RWPE2 (cell line): ENCODE data around the gene BTBD7.
A peak's percentile ranks its signal among the peaks of the same experiment; 100 is the strongest.

Experiments
- ATAC-seq: fragments of 200-7000 bp; cut with Tn5 transposase; 3 replicates; pipeline ENCODE4 v1.9.1; 2021; ENCODE audit warnings: low read depth
- DNase-seq: peaks from one replicate; pipeline ENCODE4 v3.0.0-alpha.2; 2020; ENCODE audit warnings: low spot score
- H3K27ac ChIP-seq: fragments of 450-650 bp; 2 replicates; pipeline ENCODE4 v1.5.1; 2017; ENCODE audit warnings: mild to moderate bottlenecking; ENCODE audit not compliant: poor library complexity, severe bottlenecking
- H3K27me3 ChIP-seq: fragments of 250-450 bp; sonication (Bioruptor Pico); 2 replicates; pipeline ENCODE4 v1.5.1; 2021; ENCODE audit warnings: mild to moderate bottlenecking, moderate library complexity; ENCODE audit not compliant: insufficient read depth, poor library complexity, severe bottlenecking
- H3K36me3 ChIP-seq: fragments of 250-450 bp; sonication (Bioruptor Pico); 2 replicates; pipeline ENCODE4 v1.5.1; 2020; ENCODE audit warnings: low read depth, mild to moderate bottlenecking, moderate library complexity
- H3K4me1 ChIP-seq: fragments of 250-450 bp; sonication (Bioruptor Pico); 2 replicates; pipeline ENCODE4 v1.5.1; 2021; ENCODE audit warnings: mild to moderate bottlenecking, moderate library complexity; ENCODE audit not compliant: insufficient read depth, poor library complexity, severe bottlenecking
- H3K4me3 ChIP-seq: fragments of 250-450 bp; sonication (Bioruptor Pico); 2 replicates; pipeline ENCODE4 v1.5.1; 2021; ENCODE audit warnings: mild to moderate bottlenecking, moderate library complexity; ENCODE audit not compliant: severe bottlenecking
- H3K9me3 ChIP-seq: fragments of 250-450 bp; sonication (Bioruptor Pico); 2 replicates; pipeline ENCODE4 v1.5.1; 2021; ENCODE audit warnings: mild to moderate bottlenecking, moderate library complexity; ENCODE audit not compliant: severe bottlenecking
- TF ChIP-seq, protein P1 (sequence below): fragments of 450-650 bp; IDR thresholded peaks from one replicate; pipeline ENCODE4 v1.5.1; 2017; ENCODE audit warnings: mild to moderate bottlenecking, moderate library complexity; ENCODE audit not compliant: poor library complexity, severe bottlenecking

Gene BTBD7, protein sequence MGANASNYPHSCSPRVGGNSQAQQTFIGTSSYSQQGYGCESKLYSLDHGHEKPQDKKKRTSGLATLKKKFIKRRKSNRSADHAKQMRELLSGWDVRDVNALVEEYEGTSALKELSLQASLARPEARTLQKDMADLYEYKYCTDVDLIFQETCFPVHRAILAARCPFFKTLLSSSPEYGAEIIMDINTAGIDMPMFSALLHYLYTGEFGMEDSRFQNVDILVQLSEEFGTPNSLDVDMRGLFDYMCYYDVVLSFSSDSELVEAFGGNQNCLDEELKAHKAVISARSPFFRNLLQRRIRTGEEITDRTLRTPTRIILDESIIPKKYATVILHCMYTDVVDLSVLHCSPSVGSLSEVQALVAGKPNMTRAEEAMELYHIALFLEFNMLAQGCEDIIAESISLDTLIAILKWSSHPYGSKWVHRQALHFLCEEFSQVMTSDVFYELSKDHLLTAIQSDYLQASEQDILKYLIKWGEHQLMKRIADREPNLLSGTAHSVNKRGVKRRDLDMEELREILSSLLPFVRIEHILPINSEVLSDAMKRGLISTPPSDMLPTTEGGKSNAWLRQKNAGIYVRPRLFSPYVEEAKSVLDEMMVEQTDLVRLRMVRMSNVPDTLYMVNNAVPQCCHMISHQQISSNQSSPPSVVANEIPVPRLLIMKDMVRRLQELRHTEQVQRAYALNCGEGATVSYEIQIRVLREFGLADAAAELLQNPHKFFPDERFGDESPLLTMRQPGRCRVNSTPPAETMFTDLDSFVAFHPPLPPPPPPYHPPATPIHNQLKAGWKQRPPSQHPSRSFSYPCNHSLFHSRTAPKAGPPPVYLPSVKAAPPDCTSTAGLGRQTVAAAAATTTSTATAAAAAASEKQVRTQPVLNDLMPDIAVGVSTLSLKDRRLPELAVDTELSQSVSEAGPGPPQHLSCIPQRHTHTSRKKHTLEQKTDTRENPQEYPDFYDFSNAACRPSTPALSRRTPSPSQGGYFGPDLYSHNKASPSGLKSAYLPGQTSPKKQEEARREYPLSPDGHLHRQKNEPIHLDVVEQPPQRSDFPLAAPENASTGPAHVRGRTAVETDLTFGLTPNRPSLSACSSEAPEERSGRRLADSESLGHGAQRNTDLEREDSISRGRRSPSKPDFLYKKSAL

GRCh38 chr14:93332853-93333630 is at the start of gene BTBD7:
Gene BTBD7, minus strand, starts transcription at chr14:93333036. Its CDS starts 36,985 bp downstream, at chr14:93296051.
- Histone ChIP-seq H3K4me1 (peaks cover 26% of the 10 kb centered on the region), H3K4me3 (peak within 1 kb of the TSS; percentile 97), H3K27ac (peak within 1 kb of the TSS; percentile 82), H3K27me3 (no peaks in the 10 kb centered on the region), H3K36me3 (no peaks in the 10 kb centered on the region), H3K9me3 (no peaks in the 10 kb centered on the region)
- TF ChIP-seq, protein P1, sequence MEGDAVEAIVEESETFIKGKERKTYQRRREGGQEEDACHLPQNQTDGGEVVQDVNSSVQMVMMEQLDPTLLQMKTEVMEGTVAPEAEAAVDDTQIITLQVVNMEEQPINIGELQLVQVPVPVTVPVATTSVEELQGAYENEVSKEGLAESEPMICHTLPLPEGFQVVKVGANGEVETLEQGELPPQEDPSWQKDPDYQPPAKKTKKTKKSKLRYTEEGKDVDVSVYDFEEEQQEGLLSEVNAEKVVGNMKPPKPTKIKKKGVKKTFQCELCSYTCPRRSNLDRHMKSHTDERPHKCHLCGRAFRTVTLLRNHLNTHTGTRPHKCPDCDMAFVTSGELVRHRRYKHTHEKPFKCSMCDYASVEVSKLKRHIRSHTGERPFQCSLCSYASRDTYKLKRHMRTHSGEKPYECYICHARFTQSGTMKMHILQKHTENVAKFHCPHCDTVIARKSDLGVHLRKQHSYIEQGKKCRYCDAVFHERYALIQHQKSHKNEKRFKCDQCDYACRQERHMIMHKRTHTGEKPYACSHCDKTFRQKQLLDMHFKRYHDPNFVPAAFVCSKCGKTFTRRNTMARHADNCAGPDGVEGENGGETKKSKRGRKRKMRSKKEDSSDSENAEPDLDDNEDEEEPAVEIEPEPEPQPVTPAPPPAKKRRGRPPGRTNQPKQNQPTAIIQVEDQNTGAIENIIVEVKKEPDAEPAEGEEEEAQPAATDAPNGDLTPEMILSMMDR = peak; percentile 29
- DNase-seq = peak; percentile 97
- ATAC-seq = peak; percentile 82

GRCh38 chr14:93381644-93382043 is 48.8 kb upstream of the BTBD7 start:
- Histone ChIP-seq H3K9me3 (no peaks in the 10 kb centered on the region), H3K27ac (no peak overlapping the region), H3K4me3 (no peak overlapping the region), H3K4me1 (no peaks in the 10 kb centered on the region), H3K36me3 (no peaks in the 10 kb centered on the region), H3K27me3 (peaks cover 31% of the 10 kb centered on the region)
- DNase-seq = no peak
- TF ChIP-seq, protein P1 = no peak
- ATAC-seq = no peak

GRCh38 chr14:93379831-93380230 is 47.0 kb upstream of the BTBD7 start:
- Histone ChIP-seq H3K4me1 (no peaks in the 10 kb centered on the region), H3K4me3 (no peak overlapping the region), H3K36me3 (no peaks in the 10 kb centered on the region), H3K27ac (no peak overlapping the region), H3K9me3 (no peaks in the 10 kb centered on the region), H3K27me3 (peaks cover 29% of the 10 kb centered on the region)
- no peak for ATAC-seq
- DNase-seq = no peak
- TF ChIP-seq, protein P1 = no peak

DNA sequence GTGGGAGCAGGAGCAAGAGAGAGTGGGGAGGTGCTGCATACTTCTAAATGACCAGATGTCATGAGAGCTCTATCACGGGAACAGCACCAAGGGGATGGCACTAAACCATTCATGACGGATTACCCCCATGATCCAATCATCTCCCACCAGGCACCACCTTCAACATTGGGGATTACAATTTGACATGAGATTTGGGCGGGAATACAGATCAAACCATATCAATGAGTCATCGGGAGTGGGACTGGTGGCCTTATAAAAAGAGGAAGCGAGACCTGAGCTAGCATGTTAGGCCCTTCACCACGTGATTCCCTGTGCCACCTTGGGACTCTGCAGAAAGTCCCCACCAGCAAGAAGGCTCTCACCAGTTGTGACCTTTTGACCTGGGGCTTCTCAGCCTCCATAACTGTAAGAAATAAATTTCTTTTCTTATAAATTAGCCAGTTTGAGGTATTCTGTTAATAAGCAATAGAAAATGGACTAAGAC is 42.9 kb upstream of the BTBD7 start:
- Histone ChIP-seq H3K4me3 (no peak overlapping the region), H3K27ac (no peak overlapping the region), H3K9me3 (no peaks in the 10 kb centered on the region), H3K27me3 (peaks cover 25% of the 10 kb centered on the region), H3K4me1 (no peaks in the 10 kb centered on the region), H3K36me3 (no peaks in the 10 kb centered on the region)
- DNase-seq (no peak), ATAC-seq (no peak)
- TF ChIP-seq, protein P1 = no peak
